HAP-1 (cell line): ENCODE data around the gene M6PR.
"Not testable (repeated sequence)": the region's sequence is repeated elsewhere in the genome, so short reads cannot be mapped to it uniquely, and the experiment has no call there.

Experiments used
- DNase-seq, 2 experiments: peaks; one replicate each; pipeline ENCODE4 v3.0.0-alpha.2; 2016 to 2020; ENCODE audit warnings: low spot score in 2 of 2
- H3K27me3 ChIP-seq: fragments of 250-450 bp; sonication (Bioruptor Pico); 2 replicates; pipeline ENCODE4 v1.5.1; 2020; ENCODE audit warnings: low read depth, mild to moderate bottlenecking, moderate library complexity
- H3K36me3 ChIP-seq: fragments of 250-450 bp; sonication (Bioruptor Pico); replicated peaks from 2 replicates; pipeline ENCODE4 v1.5.1; 2020; ENCODE audit warnings: mild to moderate bottlenecking
- H3K4me1 ChIP-seq: fragments of 250-450 bp; sonication (Bioruptor Pico); 2 replicates; pipeline ENCODE4 v1.5.1; 2020; ENCODE audit warnings: mild to moderate bottlenecking
- H3K4me3 ChIP-seq: fragments of 250-450 bp; sonication (Bioruptor Pico); 2 replicates; pipeline ENCODE4 v1.5.1; 2020; ENCODE audit warnings: mild to moderate bottlenecking, moderate library complexity
- H3K9me3 ChIP-seq: fragments of 250-450 bp; sonication (Bioruptor Pico); 2 replicates; pipeline ENCODE4 v1.5.1; 2020; ENCODE audit warnings: mild to moderate bottlenecking, moderate library complexity
- in situ Hi-C: fragments of 300-500 bp; cut with MboI; formaldehyde crosslinking; loops from 3 replicates; pipeline ENCODE4 v1.14.3; 2020; ENCODE audit warnings: low sequenced_read_pairs, inconsistent platforms, mixed read lengths

The M6PR gene

DNA sequence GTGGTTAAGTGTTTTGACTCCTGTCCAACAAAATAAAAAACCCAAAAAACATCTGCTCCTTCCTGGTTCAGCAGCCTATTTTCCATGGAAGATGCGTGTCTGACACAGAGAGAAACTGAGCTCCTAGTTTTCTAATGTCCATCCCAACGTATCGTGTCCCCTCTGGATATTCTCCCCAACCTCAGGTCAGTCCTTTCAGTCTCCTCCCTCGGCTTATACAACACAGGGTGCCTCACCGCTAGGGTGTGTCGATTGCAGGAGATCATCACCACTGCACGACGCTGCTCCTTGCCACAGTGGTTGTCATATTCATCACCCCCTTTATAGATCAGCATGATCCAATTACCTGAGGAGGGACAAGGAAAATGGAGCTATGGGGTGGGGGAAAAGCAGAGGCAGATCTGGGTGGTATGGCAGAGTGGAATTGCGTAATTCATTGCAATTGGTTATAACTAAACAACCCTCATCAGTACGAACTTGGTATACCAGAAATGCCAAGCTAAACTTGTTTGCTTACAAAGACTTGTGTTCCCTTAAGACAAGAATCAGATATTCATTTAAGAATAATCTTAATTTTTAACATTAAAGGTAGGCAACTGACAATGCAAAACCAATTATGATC is 5.8 kb downstream of the M6PR start:
- in situ Hi-C loops = no loop called here
- Histone ChIP-seq H3K36me3 (peaks cover 57% of the 10 kb centered on the region), H3K4me3 (no peak overlapping the region), H3K9me3 (no peaks in the 10 kb centered on the region), H3K27me3 (no peaks in the 10 kb centered on the region), H3K4me1 (peaks cover 11% of the 10 kb centered on the region)
- DNase-seq = no peak

DNA sequence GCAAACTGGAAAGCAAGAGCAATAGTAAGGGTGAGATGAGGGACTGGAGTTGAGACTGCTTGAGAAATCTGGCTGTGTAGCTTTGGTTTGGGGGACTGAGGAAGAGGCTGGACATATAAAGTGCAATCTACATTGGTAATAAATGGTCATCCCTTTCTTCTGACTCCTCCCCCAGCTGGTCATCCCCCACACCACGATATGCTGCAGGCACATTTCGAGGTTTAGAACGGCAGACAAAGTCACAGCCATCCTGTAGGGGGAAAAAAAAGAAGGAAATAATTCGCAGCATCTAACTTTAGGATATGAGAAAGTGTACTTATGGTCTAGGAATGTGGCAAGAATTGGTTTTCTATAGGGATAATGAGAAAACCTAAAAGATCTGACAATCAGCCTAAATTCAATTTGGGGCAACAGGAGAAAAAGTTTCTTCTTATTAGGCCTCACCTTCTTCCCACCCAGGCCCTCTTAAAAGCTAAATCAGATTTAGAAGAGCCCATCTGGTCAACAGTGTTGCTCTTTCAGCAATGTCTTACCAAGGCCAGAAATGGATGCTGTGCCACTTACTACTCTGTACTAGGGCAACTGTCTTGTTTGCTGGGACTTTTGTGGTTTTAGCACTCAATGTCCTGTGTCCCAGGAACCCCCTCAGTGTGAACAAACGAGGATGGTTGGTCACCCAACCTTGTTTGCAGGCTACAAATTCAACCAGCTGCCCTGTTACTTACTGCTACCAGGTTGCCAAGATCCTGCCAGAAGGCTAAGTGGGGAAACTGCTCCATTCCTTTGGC is 7.6 kb downstream of the M6PR start:
- Histone ChIP-seq H3K9me3 (no peaks in the 10 kb centered on the region), H3K4me3 (no peak overlapping the region), H3K27me3 (no peaks in the 10 kb centered on the region), H3K4me1 (peaks cover 7% of the 10 kb centered on the region), H3K36me3 (peaks cover 61% of the 10 kb centered on the region)
- no peak for DNase-seq
- in situ Hi-C loops = no loop called here

DNA sequence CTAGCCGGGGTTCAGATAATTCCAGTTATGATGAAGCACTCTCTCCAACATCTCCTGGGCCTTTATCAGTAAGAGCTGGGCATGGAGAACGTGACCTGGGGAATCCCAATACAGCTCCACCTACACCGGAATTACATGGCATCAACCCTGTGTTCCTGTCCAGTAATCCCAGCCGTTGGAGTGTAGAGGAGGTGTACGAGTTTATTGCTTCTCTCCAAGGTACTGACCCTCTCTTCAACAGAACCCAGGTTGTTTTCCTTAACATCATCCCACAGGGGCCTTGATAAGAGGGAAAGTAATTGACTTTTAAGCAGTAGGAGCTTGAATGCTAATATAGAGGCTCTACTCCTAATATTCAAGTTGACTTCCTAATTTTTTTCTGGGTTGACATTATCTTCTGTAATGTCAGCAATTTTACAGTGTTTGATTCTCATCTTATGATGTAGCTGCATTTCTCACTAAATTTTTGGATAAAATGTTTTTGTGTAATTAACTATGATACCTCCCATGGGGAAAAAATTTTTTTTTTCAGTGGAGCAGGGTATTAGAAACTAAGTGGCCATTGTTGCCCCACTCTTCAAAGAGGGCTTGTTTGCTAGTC is 11.5 kb downstream of the M6PR start:
- in situ Hi-C loops, H3K9me3 ChIP-seq, H3K4me1 ChIP-seq, H3K4me3 ChIP-seq, H3K27me3 ChIP-seq, DNase-seq: not testable (repeated sequence)
- H3K36me3 ChIP-seq = peaks cover 46% of the 10 kb centered on the region

DNA sequence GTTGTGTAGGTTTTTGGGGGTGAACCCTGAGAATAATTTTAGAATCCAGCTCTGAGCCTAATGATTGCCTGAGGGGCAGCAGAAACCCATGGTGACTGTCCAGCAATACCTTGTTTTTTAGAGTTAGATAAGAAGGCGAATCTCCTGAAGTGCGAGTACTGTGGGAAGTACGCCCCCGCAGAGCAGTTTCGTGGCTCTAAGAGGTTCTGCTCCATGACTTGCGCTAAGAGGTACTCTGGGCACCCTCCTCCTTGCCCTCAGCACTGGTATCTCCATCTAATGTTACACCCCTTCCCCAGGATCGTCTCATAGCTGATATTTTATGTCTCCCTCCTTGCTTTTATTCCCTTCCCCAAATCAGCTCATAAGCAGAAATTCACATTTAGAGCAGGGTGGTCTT is 12.7 kb downstream of the M6PR start:
- Histone ChIP-seq H3K4me1 (no peaks in the 10 kb centered on the region), H3K36me3 (peaks cover 35% of the 10 kb centered on the region), H3K9me3 (no peaks in the 10 kb centered on the region), H3K27me3 (no peaks in the 10 kb centered on the region), H3K4me3 (no peak overlapping the region)
- DNase-seq = no peak
- in situ Hi-C loops = no loop called here

DNA sequence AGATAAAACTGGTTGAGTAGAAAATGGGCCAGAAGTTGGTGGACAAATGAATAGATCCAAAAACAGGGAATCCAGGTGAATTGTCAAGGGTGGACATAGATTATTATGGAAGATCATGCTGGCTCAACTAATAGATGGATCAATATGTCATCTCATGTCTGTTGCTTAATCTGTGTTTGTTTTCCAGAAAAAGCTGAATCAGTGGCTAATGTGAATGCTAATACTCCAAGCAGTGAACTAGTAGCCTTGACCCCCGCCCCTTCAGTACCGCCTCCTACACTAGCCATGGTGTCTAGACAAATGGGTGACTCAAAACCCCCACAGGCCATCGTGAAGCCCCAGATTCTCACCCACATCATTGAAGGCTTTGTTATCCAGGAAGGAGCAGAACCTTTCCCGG is 15.4 kb downstream of the M6PR start:
- peaks cover 28% of the 10 kb centered on the region for H3K36me3 ChIP-seq
- in situ Hi-C loops, H3K9me3 ChIP-seq, H3K27me3 ChIP-seq, DNase-seq, H3K4me1 ChIP-seq, H3K4me3 ChIP-seq: not testable (repeated sequence)

DNA sequence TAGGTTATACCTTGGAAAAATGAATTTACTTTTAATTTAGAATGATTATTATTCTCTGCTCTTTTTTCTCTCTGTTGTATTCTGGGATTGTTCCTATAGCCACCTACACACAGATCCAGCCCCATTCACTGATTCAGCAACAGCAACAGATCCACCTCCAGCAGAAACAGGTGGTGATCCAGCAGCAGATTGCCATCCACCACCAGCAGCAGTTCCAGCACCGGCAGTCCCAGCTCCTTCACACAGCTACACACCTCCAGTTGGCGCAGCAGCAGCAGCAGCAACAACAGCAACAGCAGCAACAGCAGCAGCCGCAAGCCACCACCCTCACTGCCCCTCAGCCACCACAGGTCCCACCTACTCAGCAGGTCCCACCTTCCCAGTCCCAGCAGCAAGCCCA is 17.0 kb downstream of the M6PR start:
- DNase-seq, H3K9me3 ChIP-seq, H3K27me3 ChIP-seq, H3K4me3 ChIP-seq, H3K4me1 ChIP-seq, in situ Hi-C loops: not testable (repeated sequence)
- peaks cover 24% of the 10 kb centered on the region for H3K36me3 ChIP-seq

DNA sequence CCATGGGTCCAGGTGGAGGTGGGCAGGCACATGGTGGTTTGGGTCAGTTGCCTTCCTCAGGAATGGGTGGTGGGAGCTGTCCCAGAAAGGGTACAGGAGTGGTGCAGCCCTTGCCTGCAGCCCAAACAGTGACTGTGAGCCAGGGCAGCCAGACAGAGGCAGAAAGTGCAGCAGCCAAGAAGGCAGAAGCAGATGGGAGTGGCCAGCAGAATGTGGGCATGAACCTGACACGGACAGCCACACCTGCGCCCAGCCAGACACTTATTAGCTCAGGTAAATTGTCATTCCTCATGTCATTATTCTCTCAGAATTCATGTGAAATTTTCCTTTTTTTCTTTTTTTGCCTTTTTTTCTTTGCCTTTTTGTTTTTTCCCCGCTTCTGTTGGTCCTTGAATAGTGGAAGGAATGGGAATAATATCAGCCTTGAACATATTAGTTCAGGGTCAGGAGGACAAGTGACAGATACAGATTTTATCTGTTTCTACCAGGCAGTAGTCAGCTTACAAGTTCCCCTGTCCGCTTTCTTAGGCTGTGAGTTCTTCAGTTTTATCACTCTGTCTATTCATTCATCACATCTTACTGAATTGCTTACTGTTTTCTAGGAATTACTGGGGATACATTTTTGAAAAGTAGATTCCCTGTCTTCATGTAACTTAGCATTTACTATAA is 18.7 kb downstream of the M6PR start:
- H3K27me3 ChIP-seq, DNase-seq, H3K4me1 ChIP-seq, in situ Hi-C loops, H3K4me3 ChIP-seq, H3K9me3 ChIP-seq: not testable (repeated sequence)
- peaks cover 18% of the 10 kb centered on the region for H3K36me3 ChIP-seq

DNA sequence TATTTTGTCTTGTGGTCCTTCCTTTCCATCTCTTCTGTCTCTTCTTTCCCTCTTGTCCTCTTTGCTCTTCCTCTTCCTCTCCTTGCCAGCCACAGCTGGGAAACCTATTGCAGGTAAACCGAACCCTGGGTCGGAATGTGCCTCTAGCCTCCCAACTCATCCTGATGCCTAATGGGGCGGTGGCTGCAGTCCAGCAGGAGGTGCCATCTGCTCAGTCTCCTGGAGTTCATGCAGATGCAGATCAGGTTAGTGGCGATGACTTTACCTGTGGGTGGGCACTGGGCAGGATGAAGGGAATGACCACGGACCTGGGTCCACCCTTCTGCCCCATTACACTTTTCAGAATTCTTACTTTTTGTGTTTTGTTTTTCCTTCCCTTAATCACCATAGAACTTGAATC is 26.9 kb downstream of the M6PR start:
- H3K4me3 ChIP-seq = no peak overlapping the region
- no peaks in the 10 kb centered on the region for H3K27me3 ChIP-seq
- in situ Hi-C loops = no loop called here
- H3K36me3 ChIP-seq = peaks cover 19% of the 10 kb centered on the region
- no peaks in the 10 kb centered on the region for H3K9me3 ChIP-seq
- DNase-seq = no peak
- H3K4me1 ChIP-seq = no peaks in the 10 kb centered on the region

DNA sequence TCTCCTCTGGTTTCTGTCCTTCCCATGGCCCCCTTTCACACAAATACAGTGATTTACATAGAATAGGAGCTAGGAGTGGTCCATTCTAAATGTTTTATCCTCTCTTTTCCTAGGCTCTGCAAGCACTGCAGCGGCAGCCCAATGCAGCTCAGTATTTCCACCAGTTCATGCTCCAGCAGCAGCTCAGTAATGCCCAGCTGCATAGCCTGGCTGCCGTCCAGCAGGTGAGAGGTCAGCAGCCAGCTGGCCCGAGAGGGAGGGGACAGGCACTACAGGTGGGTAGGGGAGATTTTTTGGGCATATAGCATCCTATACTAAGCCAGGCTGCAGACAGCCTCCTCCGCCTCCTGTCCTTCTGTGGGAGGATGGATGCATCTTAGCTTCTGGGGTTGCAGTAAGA is 29.8 kb downstream of the M6PR start:
- DNase-seq, H3K27me3 ChIP-seq, H3K4me3 ChIP-seq, in situ Hi-C loops, H3K9me3 ChIP-seq: not testable (repeated sequence)
- Histone ChIP-seq H3K4me1 (peaks cover 11% of the 10 kb centered on the region), H3K36me3 (peaks cover 19% of the 10 kb centered on the region)

DNA sequence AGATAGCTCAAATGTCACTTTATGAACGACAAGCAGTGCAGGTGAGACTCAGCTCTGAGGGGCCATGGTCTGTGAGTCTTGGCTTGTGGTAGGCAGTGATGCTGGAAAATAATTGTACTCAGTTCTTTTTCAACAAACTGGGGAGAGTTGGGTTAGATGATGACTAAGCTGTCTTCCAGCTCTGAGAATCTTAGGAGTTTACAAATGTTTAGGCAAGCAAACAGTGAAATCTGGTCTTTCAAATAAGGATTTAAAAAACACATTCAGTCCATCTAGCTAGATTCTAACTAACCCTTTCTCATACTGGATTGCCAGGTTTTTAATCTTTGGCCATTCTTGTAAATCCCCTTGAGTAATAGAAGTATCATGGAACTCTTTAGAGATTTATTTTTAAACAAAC is 31.7 kb downstream of the M6PR start:
- H3K9me3 ChIP-seq = no peaks in the 10 kb centered on the region
- no peak for DNase-seq
- in situ Hi-C loops = no loop called here
- peaks cover 17% of the 10 kb centered on the region for H3K36me3 ChIP-seq
- no peak overlapping the region for H3K4me3 ChIP-seq
- peaks cover 23% of the 10 kb centered on the region for H3K4me1 ChIP-seq
- H3K27me3 ChIP-seq = no peaks in the 10 kb centered on the region

DNA sequence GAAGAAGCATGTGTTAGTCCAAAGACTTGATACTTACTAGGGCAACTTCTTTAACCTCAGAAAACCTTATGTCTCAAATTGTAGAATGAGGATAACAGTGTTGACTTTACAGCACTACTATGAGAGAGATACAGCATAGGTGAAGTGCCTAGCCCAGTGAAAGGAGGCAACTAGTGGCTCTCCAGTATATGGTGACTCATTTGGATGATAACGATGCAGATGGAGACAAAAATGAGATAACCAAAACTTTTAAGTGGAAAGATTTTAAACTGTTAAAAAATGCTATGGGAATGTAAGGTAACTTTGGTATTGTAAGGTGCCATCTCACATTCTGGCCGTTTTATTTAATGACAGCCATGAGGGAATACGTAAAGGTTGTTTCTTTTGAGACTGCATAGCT is 32.4 kb downstream of the M6PR start:
- Histone ChIP-seq H3K27me3 (no peaks in the 10 kb centered on the region), H3K9me3 (no peaks in the 10 kb centered on the region), H3K4me1 (peaks cover 30% of the 10 kb centered on the region), H3K36me3 (peaks cover 11% of the 10 kb centered on the region), H3K4me3 (no peak overlapping the region)
- in situ Hi-C loops = no loop called here
- no peak for DNase-seq

DNA sequence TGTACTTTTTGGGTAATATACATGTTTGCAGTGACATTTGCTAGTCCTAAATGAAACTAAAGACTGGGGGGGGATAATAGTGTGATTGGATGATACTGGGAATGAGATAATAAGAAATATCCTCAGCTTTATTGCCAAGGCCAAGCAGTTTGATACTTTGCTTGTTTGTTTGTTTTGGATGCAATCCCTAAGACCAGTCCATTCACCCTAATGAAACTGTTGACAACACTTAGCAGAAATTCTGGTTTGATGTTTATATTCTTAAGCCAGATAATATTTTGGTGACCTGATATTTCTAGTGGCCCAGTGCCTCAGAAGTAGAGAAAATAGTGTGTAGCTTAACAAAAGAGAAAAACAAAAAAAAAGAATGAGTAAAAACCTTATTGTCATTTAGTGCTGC is 33.3 kb downstream of the M6PR start:
- no peak for DNase-seq
- in situ Hi-C loops = no loop called here
- no peaks in the 10 kb centered on the region for H3K27me3 ChIP-seq
- H3K4me1 ChIP-seq = peaks cover 37% of the 10 kb centered on the region
- peaks cover 4% of the 10 kb centered on the region; the same call in 1 of the 2 replicates for H3K36me3 ChIP-seq
- H3K4me3 ChIP-seq = no peak overlapping the region
- H3K9me3 ChIP-seq = no peaks in the 10 kb centered on the region

DNA sequence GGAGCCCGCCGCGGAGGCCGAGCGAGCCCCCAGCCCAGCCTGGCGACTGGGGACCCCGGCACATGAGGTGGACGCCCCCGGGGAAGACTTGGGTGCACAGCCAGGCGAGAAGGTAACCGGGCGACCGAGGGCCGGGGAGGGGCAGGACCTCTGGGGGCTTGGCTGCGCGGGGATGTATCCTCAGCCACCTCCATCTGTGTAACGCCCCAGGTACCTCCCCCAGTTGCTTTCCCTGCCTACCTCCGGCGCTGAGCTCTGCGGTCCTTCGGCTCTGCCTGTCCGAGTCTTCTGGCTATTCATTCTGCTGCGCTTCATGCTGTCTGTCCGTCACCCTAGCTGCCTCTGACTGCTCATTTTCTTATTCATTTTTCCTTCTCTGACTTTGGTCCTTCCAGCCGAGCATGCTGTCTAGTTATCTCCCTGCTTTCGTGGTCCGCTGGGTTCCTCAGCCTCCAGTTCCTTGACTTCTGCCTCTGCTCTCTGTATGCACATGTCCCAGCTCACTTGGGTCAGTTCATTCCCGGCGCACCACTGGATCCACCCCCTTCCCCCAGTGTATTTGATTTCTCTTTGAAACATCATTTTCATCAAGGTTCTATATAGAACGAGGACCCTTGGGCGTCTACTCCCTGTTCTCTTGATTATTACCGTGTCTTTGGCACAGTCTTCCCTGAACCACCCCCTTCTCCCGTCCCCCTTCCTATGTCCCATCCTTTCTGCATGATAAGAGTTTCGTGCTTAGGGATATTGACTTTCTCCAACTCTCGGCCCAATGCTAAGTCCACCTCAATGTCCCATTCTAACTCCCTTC is 34.5 kb downstream of the M6PR start:
- in situ Hi-C loops = no loop called here

More for the DNA sequence above, 34.5 kb downstream of the M6PR start:
- peak; percentile 62 to 79 for DNase-seq
- H3K9me3 ChIP-seq = no peaks in the 10 kb centered on the region
- peaks cover 43% of the 10 kb centered on the region for H3K4me1 ChIP-seq
- no peaks in the 10 kb centered on the region for H3K27me3 ChIP-seq
- H3K36me3 ChIP-seq = no peaks in the 10 kb centered on the region; the same call in 1 of the 2 replicates
- H3K4me3 ChIP-seq = peak overlapping the region; percentile 63
